HL-60/S4 treated with retinoic acid at 250 ng/mL for 4 days and 3 days (cell line): ENCODE measurements around the gene PPBP.
"Not testable (repeated sequence)": the region's sequence is repeated elsewhere in the genome, so short reads cannot be mapped to it uniquely, and the experiment has no call there.

Experiments
- in situ Hi-C: fragments of 300-500 bp; cut with MboI; formaldehyde crosslinking; loops from 2 replicates; pipeline ENCODE4 v1.7.0; 2022; ENCODE audit warnings: low sequenced_read_pairs

PPBP gene

GRCh38 chr4:73950376-73950920 is 37.5 kb downstream of the PPBP start:
- in situ Hi-C loops, result not testable (repeated sequence)

DNA sequence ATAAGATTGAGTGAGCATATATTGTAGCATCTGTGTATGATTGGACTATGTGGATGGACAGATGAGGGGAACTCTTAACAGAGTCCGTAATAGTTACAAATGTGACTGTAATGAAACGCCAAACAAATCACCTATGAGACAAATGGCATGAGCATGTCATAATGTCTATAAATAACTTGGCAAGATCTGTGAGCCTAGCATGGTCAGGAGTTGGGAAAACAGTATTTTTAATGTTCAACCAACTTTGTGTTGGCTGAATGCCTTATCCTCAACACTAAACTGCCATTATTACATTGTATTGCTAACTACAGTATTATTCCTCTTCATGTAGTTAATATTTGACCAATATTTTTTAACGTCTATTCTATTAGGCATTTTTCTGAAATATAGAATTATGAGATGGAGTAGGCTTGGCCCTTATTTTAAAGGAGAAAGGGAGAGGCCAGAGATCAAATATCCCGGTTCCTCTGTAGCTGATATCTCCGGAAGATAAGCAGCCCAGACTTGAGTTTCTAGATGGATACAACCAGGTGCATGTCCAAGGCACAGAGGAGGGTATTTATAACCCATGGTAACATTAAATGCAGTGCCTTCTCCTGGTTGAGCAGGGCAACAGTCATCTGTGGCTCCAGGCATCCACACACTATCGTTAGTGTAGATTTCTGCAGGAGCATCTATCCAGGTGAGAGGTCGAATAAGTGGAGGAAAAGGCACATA is 38.8 kb downstream of the PPBP start:
- in situ Hi-C loops, result no loop called here

GRCh38 chr4:73948291-73948690 is 39.7 kb downstream of the PPBP start:
- in situ Hi-C loops, result no loop called here

DNA sequence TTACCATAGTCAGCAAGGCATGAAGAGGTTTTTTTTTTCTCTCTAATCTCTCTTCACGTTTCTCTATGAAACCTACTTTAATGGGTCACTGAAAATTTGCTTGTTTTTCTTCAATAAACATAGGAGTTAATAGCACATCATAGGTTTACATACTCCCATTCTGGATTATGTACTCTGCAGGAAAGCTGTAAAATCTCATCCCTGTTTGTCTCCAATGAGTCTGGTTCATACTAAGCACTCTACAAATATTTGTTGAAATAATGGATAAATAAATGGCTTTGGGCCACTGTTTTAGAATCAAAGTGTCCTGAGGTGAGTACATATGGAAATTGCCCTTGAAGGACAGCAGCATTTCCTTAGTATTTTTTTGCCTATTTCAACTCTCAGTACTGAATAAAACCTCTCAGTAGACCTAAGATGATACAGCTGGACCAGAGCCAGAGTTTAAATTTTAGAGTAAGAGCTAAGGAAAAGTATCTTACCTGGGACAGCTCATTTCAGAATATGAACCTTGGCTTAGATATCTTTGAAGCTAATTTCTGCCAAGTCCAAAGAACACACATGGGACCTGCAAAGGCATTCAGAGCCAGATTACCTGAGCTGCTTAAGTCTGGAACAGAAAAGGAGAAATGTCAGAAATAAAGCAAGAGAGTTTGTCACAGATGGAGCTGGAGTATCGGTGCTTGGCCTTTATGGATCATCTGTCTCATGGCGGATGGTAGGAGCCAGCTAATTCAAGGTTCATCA is 40.6 kb downstream of the PPBP start:
- in situ Hi-C loops, result no loop called here

DNA sequence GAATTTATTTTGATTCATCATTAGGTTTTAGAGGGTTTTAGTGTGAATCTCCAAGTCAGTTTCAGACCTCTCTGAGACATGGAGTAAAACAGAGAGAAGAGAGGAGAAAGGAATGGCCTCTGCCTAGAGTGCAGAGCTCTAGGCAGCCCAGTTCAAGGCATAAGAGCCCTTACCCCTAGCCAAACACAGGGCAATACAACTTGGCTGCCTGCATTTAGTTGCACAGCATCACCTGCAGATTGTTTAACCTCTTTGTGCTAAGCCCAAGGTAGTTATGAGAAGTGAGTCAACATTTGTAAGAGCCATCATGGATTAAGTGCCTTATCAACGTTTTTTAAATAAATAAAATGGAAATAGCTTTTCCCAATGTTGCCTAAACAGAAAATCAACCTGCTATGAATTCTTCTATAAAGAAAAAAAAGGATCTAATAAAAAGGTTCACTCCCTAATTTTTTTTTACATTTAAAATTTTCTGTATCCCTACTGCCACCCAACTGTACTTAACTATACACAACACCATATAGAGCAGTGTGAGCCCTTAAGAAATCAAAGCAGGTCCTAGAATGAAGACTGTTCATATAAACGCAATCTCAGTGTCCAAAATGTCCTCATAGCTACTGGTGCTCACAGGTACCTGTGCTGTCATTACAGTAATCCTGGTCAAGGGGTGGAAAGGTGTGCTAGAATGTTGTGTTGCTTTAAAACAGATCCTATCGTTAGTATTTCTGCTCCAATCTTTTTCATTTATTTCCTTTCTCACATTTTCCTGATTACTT is 42.1 kb downstream of the PPBP start:
- in situ Hi-C loops, result no loop called here

- in situ Hi-C loops, result no loop called here
These were observed 42.9 kb downstream of the PPBP start for GRCh38 chr4:73945140-73945539.

DNA sequence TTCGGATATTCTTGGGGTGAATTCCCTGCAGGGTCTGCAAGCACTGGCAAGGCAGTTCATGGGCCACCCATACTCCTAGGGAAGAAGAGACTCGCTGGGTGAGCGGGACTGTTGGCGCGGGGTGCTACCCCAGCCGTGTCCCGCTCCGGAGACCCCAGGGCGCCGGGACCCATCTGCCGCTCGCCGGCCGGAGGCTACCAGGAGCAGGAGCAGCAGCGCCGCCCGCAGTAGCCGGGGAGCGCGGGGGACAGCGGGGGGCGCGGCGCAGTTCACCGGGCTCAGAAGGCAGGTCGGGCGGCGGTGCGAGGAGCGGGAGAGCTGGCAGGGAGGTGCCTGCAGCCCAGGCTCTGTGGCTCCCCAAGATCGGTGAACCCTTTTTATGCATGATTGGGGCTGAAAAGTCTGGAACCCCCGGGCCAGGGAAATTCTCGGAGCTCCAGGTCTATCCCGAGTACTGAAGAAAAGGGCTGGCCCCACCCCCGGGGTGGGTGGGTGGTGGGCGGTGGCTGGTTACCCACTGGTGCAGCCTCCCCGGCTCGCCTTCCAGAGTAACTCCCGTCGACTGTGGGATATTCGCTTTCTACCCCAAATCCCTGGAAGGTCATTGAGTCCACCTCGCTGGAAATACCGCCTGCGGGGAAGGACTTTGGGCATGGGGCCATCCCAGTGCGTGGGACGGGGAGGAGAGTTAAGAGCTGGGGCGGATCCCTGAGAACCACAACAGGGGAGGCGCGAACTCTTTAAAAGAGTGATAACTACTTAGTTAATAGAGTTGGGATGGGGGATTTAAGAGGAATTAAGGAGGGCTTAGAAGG is 43.7 kb downstream of the PPBP start:
- in situ Hi-C loops, result no loop called here

DNA sequence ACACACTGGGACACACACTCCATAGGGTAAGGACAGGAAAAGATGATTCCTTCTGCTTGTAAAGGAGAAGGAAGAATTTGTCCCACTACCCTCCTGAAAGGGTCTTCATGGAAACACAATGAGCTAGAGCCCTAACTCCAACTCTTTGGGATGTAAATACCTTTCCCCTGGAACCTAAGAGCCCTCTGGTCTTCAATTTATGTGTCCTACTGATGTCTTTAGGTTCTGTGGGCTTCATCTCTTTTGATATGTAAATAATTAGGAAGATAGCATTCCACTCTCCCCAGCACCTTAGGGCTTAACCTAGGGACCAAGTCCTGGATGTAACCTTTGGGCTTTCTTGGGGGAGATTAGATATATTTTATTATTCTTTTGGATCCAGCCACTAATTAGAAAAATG is 44.4 kb downstream of the PPBP start:
- in situ Hi-C loops, result no loop called here

DNA sequence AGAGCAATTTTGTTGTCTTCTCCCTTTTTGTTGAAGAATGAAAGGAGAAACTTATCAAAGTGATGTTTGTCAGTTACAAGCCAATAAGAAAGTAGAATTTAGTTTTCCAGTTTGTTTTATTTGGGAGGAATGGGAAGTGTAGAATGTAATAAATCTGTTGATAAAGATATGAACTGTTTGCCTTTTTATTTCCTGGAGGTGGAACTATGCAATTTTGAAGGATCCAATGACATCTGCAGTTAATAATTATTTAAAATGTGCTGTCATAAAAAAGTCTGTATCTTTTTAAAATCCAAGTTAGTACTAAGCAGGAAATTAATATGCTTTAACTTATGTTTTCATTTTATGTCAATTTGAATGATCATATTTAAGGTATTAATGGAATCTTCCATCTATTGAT is 51.0 kb downstream of the PPBP start:
- in situ Hi-C loops, result no loop called here
